ENCODE results near the gene CD36.

The CD36 gene

DNA sequence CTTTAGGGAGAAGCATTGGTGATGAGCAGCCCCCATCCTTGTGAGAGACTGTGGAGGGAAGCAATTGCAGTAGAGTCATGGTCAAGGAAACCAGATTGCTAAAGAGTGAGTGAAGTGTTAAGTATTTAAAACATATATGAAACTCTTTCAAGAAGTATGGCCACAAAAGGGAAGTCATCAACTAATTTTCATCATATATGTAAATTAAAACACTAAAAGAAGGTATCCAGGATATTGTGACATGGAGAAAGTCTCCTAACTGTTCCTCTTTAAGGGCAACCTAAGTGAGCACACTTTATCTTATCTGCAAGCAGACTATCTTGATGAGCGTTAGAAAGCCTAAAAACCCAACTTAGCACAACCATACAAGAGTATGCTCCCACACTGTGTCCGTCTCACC is 69.7 kb downstream of the CD36 start:
- no peak for DNase-seq

DNA sequence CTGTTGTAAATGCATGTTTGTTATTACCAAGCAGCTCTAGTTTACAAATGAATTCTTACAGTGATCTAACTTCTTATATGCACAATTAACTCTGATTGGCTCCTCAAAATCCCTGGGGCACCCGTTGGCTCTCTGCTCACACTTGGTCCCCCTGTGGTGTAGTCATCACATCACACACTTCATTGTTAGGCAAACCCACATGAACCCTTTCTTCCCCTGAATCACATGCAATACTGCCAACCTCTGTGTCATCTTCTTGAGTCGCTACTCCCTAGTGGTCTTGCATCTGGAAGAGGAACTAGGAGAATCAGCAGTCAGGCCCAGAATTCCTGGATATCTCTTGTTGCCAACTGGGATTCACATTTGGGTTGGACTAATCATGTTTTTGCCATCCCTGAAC is 73.1 kb downstream of the CD36 start:
- no peak for DNase-seq

GRCh38 chr7:80719261-80719660 is 80.8 kb downstream of the CD36 start:
- DNase-seq = no peak

DNA sequence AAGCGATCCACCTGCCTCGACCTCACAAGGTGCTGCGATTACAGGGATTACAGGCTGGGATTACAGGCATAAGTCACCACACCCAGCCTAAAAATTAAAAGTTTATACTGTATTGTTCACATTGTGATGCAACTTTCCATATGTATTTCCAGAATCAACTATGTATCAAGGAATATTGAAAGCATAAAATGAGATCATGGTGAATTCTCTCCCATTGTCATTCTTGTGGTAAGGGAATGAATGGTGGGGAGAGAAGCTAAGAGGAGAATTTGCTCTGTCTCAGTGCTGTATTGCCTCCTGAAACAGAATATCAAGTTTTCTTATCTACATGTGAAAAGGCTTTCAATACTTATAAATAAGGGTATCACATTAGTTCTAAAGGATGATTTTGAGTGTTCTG is 81.7 kb downstream of the CD36 start:
- no peak for DNase-seq

DNA sequence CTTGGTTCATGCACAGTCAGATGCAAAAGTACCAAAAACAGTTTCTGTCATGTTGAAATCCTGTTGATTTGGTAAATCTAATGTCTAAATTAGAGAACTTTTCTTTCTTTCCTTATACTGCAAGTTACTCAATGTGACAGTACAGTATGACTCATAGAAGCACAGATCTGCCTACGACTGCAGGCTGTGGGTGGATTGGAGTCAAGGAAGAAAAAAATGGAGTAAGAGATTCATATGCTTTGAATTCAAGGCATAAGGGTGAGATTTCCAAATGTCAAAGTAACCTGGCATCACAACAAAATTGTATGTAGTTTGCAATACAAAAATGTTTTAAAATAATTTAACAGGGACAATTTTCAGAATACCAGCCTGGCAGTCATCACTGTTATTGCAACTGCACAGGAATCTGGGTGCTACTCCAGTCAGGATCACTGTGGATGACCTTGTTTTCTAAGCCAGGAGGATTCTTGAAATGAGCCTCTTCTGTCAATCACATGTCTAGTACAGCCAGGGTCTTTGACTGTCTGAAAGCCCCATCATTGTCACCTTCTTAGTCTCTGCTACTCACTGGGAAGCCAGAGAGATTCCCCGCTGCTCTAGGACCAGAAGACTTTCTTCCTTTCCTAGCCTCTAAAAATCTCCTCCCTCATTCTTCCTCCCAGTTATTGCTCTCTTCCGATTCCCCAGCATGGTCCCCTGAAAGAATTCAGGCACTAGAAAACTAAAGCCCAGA is 83.6 kb downstream of the CD36 start:
- no peak for DNase-seq

DNA sequence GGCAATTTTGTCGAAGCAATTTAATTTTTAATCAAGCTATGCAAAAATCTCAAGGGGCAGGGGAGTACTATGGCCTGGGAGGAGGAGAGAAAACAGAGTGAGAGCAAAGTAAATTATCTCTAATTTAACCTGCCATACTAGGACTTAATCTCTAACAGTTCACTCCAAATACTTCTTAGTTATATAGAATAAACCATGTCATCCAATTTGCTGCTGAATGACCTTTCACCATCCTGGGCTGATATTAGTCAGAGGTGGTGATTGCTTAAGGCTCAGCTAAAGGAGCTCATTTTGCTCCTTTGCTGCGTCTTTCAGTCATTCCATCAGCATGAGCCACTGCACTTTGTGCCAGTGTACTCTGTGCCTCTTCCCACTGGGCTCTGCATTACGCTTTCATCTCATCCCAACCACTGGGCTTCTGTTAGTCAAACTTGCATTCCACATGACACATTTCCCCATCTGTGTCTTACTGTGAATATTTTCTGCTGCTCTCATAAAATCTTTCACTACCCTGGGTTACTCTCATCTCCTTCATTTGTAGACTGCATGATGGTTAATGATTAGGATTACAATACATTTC is 84.3 kb downstream of the CD36 start:
- no peak for DNase-seq

DNA sequence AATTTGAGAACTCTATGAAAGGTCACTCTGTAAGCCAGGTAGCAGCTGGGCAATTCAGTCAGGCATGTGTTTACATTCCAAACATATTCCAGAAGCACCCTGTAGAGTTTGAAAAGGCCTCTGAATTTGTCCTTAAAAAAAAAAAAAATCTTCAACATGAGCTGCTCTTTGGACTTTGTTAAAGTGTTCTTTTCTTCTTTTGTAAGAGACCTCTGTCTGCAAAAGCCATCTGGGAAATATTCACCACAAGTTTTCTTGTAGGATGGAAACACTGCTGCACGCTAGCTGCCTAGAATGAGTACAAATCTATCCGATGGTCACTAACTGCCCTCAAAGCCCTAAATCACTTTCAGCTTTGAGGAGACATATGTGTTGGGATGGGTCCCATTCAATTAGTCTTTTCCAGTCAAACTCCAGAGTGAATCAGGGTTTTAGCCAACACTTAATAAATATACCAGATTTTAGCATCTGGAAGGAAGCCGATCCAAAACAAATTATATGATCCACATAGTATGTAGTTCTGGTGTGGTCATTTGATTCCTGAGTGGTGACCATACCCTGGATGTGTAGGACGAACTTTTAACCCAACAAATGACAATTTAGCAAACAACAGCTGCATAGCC is 85.9 kb downstream of the CD36 start:
- DNase-seq = no peak

DNA sequence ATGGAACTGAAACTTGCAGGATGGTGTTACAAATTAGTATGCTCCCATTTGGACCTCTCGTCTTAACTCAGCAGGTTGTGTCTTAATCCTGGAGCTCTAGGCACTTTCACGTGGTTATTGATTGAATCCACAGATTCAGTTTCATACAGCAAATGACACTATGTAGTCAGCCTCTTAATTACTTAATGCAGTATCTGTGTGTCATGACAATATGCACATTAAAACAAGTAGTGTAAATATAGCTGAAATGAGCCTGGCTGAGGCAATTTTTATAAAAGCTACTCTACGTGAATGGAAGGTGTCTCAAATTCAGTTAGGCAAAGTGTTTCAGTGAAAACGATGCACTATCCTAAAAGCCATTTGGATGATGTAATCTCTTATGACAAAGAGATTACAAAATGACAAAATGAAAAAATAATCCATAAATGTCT is 86.8 kb downstream of the CD36 start:
- no peak for DNase-seq

Data from NCI-H1694 (cell line).